Lower leg skin (tissue), 3 donors: Measurements from ENCODE around the gene UBAC2.

Experiments
- POLR2A ChIP-seq, 2 donors: fragments of 450-650 bp; IDR thresholded peaks; one replicate each; pipeline ENCODE4 v1.6.1; 2016 to 2017; ENCODE audit warnings: antibody characterized with exemption in 2 of 2, mild to moderate bottlenecking in 1 of 2, moderate library complexity in 1 of 2
- TF ChIP-seq, protein P1 (sequence below), 3 donors: fragments of 450-650 bp; IDR thresholded peaks; one replicate each; pipeline ENCODE4 v1.5.1; 2016; ENCODE audit warnings: antibody characterized with exemption in 3 of 3, mild to moderate bottlenecking in 3 of 3, moderate library complexity in 2 of 3

DNA sequence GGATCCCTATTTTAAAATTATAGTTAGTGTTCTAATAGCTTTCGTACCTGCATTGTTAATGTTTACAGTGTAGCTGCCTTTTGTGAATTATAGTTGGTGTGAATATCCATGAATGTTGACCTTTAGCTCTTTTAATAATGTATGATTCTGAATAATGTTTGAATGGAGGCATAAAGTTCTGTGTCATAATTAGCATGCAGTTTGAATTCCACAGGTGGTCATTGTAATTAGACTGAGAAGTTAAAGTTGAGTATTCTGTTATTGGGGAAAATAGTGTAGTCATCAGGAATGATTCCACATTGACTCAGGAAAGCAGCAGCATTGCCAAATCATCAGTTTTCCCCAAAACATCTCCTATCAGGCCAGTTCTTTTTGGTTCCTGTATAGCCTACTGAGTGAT is 45.4 kb downstream of the UBAC2 start:
- TF ChIP-seq, protein P1, sequence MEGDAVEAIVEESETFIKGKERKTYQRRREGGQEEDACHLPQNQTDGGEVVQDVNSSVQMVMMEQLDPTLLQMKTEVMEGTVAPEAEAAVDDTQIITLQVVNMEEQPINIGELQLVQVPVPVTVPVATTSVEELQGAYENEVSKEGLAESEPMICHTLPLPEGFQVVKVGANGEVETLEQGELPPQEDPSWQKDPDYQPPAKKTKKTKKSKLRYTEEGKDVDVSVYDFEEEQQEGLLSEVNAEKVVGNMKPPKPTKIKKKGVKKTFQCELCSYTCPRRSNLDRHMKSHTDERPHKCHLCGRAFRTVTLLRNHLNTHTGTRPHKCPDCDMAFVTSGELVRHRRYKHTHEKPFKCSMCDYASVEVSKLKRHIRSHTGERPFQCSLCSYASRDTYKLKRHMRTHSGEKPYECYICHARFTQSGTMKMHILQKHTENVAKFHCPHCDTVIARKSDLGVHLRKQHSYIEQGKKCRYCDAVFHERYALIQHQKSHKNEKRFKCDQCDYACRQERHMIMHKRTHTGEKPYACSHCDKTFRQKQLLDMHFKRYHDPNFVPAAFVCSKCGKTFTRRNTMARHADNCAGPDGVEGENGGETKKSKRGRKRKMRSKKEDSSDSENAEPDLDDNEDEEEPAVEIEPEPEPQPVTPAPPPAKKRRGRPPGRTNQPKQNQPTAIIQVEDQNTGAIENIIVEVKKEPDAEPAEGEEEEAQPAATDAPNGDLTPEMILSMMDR (IDR thresholded peaks at IDR 0.05), result no peak
- no peak for TF ChIP-seq POLR2A (IDR thresholded peaks at IDR 0.05)
